Stimulated activated CD8-positive, alpha-beta memory T cell treated with anti-CD3 and anti-CD28 coated beads, Interleukin-4, amount 100 ng/mL, for 24 hours (primary cell): ENCODE results near the gene HIVEP3.
"Not testable (repeated sequence)": the region's sequence is repeated elsewhere in the genome, so short reads cannot be mapped to it uniquely, and the experiment has no call there.

Experiments used
- DNase-seq: peaks from one replicate; pipeline ENCODE4 v3.0.0-alpha.2; 2020; ENCODE audit warnings: low read depth

The HIVEP3 gene

DNA sequence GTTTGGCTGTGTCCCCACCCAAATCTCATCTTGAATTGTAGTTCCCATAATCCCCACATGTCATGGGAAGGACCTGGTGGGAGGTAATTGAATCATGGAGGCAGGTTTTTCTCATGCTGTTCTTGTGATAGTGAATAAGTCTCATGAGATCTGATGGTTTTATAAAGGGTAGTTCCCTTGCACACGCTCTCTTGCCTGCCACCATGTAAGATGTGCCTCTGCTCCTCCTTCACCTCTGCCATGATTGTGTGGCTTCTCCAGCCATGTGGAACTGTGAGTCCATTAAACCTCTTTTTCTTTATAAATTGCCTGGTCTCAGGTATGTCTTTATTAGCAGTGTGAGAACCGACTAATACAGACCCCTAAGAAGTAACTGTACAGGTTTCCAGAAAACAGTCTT is 2.5 kb upstream of the HIVEP3 start:
- not testable (repeated sequence) for DNase-seq

DNA sequence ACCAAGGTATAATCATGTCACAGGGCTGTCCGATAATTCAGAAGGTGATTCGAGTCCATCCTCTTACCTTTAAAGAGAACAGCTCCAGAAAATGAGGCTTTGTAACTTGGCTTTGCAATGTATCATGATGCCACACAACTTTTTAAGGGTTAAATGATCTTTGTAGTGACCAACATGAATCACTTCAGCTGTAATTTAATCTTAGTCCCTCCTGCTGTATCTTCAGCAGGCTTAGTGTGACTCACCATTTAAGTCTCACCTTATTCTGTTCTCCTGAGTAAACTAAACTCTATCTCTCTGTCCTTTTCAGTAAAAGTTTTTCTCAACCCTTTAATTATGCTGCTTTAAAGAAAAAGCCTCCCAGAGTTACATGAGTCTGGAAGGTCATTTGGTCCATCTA is 1.9 kb upstream of the HIVEP3 start:
- no peak for DNase-seq

DNA sequence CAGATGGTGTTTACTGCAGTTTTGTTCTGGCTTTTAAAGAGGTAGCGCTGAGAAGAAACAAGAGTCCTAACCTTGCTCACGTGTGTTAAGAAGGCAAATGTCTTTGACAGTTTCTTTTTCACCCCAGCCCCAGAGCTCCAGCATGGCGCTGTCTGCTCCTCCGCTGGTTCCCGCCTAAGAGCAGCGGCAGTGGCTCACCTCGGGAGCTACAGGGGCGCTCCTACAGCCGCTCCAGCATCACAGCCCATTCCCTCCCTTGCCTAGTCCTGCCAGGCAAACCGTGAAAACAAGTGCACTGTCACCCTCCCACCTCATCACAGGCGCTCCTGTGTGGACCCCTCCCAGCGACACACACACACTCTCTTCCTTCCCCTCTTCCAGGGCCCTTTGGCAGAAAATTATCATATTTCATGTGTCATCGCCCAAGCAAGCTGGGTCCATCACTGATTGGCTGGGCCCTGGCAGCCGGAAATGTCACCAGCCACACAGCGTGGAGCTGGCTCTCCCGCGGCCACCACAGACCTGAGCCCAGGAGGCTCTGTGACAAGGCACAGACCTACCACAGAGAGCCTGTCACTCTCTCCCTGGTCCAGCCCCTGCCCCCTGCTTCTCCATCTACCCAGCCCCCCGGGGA is 1.2 kb upstream of the HIVEP3 start:
- peak; percentile 68 for DNase-seq

DNA sequence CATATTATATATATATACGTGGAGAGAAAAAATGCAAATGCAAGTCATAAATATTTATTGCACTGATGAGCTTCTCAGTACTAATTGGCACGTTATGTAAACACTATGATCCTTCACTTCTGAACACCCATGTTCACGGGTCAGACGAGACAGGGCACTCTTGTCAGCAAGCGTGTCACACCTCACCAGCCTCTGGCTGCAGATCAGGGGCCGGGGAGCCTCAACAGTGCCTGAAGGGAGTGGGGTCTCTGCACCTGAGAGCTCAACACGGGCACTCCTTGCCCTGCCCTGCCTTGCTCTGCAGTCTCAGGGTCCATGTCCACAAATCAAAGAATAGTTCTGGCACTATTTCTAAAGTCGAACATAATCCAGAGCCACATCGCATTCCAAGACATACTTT is 409 bp upstream of the HIVEP3 start:
- no peak for DNase-seq

DNA sequence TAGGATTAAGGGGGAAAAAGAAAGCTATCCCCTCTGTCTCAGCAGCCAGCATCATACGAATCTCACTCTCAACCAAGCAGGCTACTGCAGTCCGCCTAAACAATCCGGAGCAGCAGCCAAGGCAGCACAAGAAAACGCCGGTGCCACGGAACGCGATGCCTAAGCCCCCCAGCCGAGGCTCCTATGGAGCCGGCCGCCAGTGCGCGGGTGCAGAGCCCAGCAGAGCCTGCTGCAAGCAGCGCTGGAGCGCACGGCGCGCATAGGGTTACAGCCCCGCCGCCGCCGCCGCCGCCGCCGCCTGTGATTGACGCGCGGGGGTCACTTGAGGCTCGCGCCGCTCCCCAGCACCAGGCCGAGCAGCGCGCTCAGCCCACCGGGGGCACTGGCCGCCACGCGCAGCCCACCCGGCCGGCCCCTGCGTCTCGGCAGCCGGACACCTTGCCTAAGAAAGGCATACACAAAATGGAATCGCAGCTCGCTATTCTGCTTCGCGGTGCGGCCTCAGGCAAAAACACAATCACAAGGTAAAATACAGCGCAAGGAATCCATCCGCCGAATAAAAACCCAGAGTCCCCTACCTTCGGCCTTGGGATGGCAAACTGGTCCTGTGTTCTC is 780 bp downstream of the HIVEP3 start:
- DNase-seq = no peak

DNA sequence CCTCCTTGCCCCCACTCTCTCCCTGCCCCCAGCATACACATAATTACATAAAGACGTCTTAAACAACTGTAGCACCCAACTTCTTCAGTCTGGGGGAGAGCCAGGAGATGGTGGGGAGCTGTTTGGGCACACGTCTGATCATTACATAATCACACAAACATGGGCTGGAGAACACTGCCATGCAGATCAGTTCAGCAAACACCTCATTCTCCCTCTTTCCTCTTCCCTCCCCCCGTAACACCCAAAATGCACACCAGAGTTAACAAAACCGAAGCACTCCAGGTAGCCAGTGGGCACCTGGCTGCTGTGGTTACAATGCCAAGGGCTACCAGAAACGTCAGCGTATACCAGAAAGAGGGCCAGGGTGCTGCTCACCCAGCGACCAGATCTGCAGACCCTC is 1.6 kb downstream of the HIVEP3 start:
- DNase-seq = no peak

DNA sequence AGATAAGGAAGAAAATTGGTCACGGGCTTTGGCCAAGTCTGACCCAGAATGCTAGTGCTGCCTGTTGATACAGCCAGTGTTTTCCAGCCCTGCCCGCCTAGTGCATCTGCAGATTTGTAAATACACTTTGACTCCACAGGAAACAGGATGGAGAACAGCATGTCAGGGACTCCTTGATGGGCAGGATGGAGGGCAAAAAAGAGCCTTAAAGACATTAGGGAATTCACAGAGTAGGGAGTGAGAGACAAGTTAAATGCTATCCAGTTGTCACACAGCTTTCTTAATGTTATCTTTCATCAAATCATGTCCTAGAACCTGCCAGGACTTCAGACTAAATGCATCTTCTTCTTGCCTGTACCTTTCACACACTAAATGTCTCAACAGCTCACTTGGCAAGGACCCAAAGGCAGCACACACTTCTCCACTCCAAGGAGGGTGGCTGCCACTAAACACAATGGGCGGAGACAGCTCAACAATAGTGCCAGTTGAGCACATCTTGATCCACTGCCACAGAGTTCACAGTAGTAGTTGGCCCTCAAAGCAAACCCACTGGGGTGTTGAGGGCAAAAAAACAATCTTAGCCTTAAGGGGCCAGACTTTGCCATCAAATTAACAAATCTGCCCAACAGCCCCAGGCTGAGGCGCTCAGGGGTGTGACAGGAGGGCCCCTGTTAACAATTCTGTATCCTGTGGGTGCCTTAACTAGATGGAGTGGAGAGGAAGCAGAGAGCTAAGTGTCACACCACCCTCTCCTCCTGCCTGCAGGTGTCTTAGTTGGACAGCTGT is 2.7 kb downstream of the HIVEP3 start:
- DNase-seq = no peak

DNA sequence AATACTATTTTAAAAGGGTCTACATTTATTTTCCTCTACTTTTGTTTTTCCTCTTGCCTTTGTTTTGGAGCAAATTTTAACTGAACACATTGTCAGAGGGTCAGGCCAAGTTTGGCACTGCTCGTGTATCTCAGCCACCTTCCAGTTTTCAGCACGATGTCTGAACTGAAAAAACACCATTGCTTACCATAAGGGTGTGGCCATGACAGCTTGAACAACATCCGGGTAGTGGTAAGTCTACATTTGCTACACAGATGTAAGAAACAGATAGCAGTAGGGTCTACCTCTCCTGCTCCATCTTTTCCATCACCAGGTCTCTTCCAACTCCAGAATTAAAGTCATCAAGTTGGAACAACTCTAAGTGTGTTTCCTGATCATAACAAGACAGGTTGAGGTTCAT is 4.2 kb downstream of the HIVEP3 start:
- DNase-seq = no peak

DNA sequence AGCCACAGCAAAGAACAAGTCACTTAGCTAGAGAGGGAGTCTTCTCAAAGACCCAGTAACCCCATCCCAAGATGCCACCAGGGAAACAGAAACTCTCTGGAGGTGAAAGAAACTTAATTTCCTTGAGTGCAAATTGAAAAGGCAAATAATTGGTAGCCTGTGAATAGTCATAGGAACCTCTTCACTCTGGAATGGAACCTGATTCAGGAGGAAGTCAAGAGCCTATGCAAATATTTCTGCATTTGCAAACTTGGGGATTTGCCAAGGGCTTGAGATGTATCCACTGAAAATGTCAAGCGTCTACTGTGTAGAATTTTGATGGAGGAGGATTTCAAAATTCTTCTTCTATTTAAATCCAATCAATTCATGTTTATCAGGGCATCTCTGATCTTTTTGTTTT is 5.7 kb downstream of the HIVEP3 start:
- DNase-seq = no peak

DNA sequence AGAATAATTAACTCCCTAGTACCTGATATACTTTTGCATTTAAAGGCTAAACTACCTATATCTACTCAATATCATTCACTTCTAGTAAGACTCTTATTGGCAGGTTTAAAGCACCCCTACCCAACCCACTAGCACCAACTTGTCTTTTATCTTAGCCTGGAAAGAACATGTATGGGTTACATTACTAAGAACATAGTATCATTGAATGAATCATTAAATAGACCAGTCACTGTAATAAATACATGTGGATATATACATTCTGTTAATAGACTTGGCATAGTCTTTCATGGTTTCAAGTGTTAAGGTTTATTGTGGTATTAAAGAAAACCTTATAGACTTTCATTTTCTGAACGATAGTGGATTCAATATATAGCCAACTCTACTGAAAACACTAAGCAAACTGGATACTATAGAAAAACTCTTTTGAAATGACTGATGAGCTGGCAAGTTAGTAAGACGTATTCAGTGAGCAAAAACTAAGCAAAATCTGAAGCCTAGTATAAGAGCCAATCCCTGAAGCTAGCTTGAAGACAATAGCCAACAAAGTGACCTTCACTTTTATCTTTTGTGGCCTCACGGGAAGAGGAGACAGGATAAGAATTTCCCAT is 10.3 kb downstream of the HIVEP3 start:
- DNase-seq = no peak

DNA sequence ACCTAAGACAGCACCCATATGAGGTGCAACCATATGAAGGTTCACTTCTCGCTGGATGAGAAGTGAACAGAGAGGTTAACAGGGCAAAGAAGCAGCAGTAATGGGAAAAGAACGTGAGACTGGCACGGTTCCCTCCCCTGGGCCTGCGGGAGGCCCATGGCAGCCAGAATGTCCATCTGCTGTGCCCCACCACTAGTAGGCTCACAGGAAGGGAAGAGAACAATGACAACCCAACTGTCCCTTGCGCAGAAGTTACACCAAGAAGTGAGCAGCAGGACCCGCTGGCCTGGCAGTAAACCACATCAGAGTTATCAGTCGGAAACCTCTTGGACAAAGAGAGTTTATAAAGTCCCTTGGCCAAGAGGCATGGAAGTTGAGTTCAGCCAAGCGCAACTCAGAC is 11.3 kb downstream of the HIVEP3 start:
- no peak for DNase-seq

DNA sequence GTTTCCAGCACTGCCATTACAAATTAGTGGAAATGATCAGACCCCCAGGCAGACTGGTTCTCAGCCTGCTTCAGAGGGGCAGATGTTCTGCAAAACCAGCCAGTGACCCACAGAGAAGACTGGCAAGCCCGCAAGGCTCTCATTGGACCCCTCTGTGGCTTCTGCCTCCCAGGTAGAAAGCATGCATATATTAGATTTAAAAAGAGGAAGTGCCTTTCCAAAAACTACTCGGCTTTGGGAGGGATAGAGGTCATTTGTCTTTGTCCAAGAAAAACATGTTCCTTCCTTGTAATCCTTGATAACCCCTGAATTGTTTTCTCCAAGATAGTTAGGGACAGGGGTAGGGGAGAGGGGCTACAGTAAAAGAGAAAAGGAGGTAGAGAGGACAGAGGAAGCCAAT is 11.8 kb downstream of the HIVEP3 start:
- no peak for DNase-seq

DNA sequence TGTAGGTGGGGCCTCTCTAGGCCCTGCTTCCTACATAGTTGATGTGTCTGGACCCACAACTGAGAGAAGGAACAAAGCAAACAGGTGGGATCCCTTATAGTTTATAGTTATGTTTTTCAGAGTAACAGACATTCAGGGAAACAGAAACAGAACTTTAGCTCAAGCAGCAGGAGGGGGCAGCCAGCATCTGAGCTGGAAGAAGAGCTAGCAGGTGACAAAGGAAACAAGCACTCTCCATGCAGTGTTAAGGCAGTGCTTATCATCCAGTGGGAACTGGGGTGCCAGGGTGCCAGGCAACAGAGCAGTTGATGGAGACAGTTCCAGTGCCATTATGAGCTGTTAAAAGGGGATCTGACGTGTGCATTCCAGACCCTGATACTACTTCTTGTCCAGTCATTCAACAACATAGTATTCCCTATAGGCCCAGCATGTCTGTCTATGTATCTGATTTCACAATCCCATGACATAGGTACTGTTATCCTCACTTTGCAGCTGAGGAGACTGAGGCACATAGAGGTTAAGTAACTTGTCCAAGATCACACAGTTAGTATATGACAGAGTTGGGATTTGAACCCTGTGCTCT is 13.5 kb downstream of the HIVEP3 start:
- no peak for DNase-seq

DNA sequence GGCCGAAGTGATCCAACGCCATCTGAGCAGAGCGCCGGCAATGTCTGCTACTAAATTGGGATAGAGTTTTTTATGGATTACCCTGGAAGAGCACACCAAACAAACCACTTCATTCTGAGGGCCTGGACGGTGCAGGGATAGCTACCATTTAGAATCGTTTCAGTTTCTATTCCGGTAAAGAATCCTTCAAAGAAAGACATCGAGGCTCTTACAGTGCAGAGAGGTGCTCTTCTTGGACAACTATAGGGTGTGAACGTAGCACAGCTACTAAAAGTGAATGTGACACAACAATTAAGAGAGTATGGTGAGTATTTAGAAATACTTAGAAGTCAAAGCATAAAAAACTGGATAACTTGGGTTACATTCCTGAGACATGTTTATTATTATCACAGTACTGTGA is 16.1 kb downstream of the HIVEP3 start:
- DNase-seq = no peak

DNA sequence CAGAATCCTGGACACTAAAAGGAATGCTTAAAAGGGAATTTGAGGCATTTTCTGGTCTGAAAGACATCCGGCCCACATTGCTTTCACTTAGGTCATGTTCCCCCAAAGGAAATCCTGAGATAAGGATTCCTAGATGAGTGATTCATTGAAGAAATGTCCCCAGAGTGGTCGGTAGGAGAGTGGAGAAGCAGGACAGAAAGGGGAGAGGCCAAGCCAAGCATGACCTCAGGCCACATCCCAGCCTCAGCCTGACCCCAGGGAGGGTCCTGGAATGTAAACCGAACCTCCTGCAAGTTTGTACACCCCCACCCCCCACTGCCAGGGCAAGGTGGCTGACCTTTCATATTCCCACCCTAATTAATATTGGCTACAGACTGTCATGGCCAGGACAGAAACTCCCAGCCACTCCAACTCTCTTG is 16.6 kb downstream of the HIVEP3 start:
- DNase-seq = no peak

DNA sequence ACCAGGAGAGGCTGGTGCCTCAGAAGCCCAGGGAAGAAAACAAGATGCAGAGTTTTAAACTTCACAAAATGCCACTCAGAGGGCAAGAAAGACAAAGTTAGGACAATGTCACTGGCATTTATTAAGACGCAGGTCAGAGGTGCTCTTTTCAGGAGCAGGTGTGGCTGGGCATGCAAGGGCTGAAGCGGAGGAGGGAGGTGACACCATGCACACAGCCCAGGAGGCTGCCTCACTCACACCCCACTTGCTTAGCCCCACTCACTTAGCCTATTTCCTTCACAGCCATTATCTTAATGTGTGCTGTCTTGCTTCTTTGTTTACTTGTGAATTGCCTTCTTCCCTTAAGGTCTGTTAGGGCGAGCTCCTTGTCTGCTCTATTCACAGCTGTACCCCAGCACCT is 17.2 kb downstream of the HIVEP3 start:
- no peak for DNase-seq

DNA sequence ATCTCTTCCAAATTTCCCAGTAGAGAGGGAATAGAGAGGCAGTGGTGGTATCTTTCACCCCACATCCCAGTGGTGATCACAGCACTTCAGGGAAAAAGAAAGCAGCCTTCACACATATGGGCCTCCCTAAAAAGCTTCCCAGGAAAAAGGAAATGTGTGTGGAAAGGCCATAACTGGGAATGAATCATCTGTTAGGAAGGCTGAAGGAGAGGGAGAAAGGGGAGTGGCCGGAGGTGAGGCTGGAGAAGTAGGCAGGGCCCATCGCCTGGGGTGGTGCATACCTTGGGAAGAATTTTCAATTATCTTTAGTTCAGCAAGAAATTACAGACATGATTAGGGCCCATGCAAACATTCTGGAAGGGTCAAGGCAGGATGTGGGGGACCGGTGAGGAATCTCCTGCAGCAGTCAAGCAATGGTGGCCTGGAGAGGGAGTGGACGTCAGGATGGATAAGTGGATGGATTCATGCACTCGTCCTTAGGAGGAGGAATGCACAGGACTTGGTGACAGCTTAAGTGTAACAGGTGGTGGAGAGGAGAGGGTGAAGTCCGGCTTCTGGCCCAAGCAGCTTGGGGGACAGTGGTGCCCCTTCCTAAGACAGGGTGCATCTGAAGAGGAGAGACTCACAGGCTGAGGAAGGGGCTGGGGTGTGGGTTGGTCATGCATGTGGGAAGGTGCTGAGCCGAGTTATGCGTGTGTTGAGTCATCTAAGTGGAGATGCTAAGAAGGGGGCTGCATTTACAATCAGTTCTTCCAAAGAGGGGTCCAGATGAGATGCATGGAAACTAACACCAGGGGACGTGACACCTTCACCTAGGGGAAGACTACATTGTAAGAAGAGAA is 17.9 kb downstream of the HIVEP3 start:
- no peak for DNase-seq

DNA sequence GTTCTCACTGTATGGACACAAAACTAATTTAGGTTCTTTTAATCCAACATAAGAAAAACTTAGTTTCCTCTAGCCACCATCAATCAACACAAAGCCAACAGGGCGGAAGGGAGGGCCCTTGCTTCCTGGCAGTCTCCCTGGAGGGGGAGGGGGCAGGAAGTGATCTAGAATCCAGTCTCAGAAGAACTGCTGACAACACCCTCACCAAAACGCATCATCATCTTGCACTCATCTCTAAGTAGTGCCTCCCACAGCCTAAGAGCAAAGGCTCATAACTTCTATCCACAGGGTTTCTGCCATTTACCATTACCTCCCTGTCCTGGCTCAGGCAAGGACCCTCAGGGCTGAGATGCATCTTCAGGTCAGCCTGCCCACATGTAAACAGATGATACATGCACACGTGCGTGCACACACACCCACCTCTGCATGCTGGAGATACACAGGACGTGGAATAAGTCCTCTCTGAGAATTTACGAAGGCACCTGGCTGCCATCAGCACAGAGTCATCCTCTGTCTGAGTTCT is 20.5 kb downstream of the HIVEP3 start:
- peak; percentile 36 for DNase-seq

DNA sequence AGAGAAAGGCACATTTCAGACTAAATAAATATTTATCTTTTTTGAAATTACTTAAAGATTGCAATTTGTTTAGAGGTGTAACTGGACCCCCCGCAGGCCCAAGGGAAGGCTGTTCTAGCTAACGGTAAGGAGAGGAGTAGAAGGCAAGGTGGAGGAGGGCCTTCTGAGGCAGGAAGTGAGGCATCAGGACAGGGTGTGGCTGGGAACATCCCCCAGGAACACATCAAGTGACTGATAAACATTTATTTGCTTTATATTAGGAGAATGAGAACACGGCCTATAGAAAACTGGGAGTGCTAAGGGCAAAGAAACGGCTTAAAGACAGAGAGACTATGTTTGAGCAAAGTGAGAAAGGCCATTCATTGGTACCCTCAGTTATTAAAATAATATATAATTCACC is 23.2 kb downstream of the HIVEP3 start:
- no peak for DNase-seq

DNA sequence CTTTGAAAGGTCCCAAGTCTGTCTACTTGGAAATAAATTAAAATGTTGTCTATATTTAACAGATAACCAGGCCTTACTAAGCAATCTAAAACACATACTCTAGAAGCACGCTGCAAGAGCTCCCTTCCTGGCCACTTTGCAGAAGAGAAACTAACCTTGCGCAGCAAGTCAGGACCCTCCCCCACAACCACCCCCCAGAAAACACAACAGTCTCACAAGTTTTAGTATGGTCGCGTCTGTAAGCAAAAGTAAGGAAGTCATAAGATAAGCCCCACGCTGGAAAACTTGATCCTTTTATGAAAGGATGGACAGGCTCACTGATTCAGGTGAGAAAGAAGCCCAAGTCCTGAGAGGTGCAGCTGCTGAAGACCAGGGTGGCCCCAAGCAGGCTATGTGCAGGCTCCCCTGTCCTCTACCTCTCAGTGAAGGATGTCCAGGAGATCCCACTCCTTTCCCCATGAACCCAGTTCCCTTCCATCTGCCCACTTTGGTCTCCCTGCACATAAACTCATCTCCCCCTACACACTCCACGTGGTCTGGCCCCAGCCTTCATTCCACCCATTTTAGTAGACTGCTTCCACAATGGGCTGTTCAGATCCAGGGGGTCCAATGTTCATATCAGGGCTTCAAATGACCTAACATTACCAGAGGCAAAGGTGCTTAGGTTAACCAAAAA is 23.8 kb downstream of the HIVEP3 start:
- DNase-seq = no peak
